ENCODE results near the gene CD274. TPM values are rescaled to one million over a fixed set of nuclear protein-coding genes. Genes with fewer than 3 reads are reported as not detected.
"Not testable (repeated sequence)": the region's sequence is repeated elsewhere in the genome, so short reads cannot be mapped to it uniquely, and the experiment has no call there.

CD274 gene
- total RNA-seq, 3 donors from 2014 or later, result 2.6 to 5.4 (median 3.4) TPM

GRCh38 chr9:5428172-5428571 lies 22.2 kb upstream of the CD274 start:
- no peaks in the 10 kb centered on the region for H3K36me3 ChIP-seq (ENCODE audit: low read depth)
- peak; percentile 81 for ATAC-seq
- no peak for DNase-seq
- TF ChIP-seq, protein P1, sequence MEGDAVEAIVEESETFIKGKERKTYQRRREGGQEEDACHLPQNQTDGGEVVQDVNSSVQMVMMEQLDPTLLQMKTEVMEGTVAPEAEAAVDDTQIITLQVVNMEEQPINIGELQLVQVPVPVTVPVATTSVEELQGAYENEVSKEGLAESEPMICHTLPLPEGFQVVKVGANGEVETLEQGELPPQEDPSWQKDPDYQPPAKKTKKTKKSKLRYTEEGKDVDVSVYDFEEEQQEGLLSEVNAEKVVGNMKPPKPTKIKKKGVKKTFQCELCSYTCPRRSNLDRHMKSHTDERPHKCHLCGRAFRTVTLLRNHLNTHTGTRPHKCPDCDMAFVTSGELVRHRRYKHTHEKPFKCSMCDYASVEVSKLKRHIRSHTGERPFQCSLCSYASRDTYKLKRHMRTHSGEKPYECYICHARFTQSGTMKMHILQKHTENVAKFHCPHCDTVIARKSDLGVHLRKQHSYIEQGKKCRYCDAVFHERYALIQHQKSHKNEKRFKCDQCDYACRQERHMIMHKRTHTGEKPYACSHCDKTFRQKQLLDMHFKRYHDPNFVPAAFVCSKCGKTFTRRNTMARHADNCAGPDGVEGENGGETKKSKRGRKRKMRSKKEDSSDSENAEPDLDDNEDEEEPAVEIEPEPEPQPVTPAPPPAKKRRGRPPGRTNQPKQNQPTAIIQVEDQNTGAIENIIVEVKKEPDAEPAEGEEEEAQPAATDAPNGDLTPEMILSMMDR (IDR thresholded peaks at IDR 0.05), result no peak
- H3K4me1 ChIP-seq (ENCODE audit: low read depth), result no peaks in the 10 kb centered on the region
- no peak overlapping the region for H3K4me3 ChIP-seq
- no peaks in the 10 kb centered on the region for H3K9me3 ChIP-seq
- intact Hi-C loops (cut with DNase I, micrococcal nuclease), result loop anchor here in 1 of 2 donors (10.0 kb wide), 1 partner anchor 243 kb away; the partner anchor contains the start of gene INSL6

GRCh38 chr9:5428794-5429528 lies 21.4 kb upstream of the CD274 start:
- Histone ChIP-seq H3K4me3 (no peak overlapping the region), H3K36me3 (ENCODE audit: low read depth) (no peaks in the 10 kb centered on the region), H3K9me3 (no peaks in the 10 kb centered on the region), H3K4me1 (ENCODE audit: low read depth) (no peaks in the 10 kb centered on the region)
- TF ChIP-seq, protein P1 (IDR thresholded peaks at IDR 0.05), result no peak
- intact Hi-C loops (cut with DNase I, micrococcal nuclease), result loop anchor here in 1 of 2 donors (10.0 kb wide), 1 partner anchor 244 kb away; the partner anchor contains the start of gene INSL6
- peak; percentile 39 for ATAC-seq
- DNase-seq, result no peak

- Histone ChIP-seq H3K36me3 (ENCODE audit: low read depth) (no peaks in the 10 kb centered on the region), H3K4me1 (ENCODE audit: low read depth) (no peaks in the 10 kb centered on the region), H3K4me3 (no peak overlapping the region), H3K9me3 (no peaks in the 10 kb centered on the region)
- DNase-seq (no peak), ATAC-seq (no peak)
- intact Hi-C loops (cut with DNase I, micrococcal nuclease), result loop anchor here in 1 of 2 donors (10.0 kb wide), 1 partner anchor 245 kb away; the partner anchor contains the start of gene INSL6
- TF ChIP-seq, protein P1 (IDR thresholded peaks at IDR 0.05), result no peak
Observed at GRCh38 chr9:5429873-5430564, 20.3 kb upstream of the CD274 start.

DNA sequence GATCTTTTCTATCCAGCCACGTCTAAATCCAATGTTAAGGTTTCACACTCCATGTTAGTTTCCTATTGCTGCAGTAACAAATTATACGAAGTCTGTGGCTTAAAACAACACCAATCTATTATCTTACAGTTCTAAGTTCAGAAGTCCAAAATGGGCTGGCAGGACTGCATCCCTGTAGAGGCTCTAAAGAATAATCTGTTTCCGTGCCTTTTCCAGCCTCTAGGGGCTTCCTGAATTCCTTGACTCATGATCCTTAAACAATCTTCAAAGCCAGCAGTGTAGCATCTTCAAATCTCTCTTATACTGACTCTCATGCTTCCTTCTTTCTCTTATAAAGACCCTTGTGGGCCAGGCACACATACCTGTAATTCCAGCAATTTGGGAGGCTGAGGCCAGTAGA lies 19.4 kb upstream of the CD274 start:
- DNase-seq, result no peak
- TF ChIP-seq, protein P1 (IDR thresholded peaks at IDR 0.05), result no peak
- no peak for ATAC-seq
- no peaks in the 10 kb centered on the region for H3K36me3 ChIP-seq (ENCODE audit: low read depth)
- H3K4me1 ChIP-seq (ENCODE audit: low read depth), result peaks cover 5% of the 10 kb centered on the region
- intact Hi-C loops (cut with DNase I, micrococcal nuclease), result no loop called here
- no peak overlapping the region for H3K4me3 ChIP-seq
- no peaks in the 10 kb centered on the region for H3K9me3 ChIP-seq

GRCh38 chr9:5432890-5433289 lies 17.5 kb upstream of the CD274 start:
- intact Hi-C loops (cut with DNase I, micrococcal nuclease); H3K4me3 ChIP-seq; ATAC-seq; H3K9me3 ChIP-seq; H3K4me1 ChIP-seq (ENCODE audit: low read depth); H3K36me3 ChIP-seq (ENCODE audit: low read depth): not testable (repeated sequence)
- DNase-seq, result peak in 1 of 3 donors; percentile 50

- H3K4me3 ChIP-seq; DNase-seq; intact Hi-C loops (cut with DNase I, micrococcal nuclease); H3K9me3 ChIP-seq; ATAC-seq; H3K36me3 ChIP-seq (ENCODE audit: low read depth): not testable (repeated sequence)
- H3K4me1 ChIP-seq (ENCODE audit: low read depth), result peaks cover 12% of the 10 kb centered on the region
Observed at GRCh38 chr9:5433328-5433727, 17.0 kb upstream of the CD274 start.

DNA sequence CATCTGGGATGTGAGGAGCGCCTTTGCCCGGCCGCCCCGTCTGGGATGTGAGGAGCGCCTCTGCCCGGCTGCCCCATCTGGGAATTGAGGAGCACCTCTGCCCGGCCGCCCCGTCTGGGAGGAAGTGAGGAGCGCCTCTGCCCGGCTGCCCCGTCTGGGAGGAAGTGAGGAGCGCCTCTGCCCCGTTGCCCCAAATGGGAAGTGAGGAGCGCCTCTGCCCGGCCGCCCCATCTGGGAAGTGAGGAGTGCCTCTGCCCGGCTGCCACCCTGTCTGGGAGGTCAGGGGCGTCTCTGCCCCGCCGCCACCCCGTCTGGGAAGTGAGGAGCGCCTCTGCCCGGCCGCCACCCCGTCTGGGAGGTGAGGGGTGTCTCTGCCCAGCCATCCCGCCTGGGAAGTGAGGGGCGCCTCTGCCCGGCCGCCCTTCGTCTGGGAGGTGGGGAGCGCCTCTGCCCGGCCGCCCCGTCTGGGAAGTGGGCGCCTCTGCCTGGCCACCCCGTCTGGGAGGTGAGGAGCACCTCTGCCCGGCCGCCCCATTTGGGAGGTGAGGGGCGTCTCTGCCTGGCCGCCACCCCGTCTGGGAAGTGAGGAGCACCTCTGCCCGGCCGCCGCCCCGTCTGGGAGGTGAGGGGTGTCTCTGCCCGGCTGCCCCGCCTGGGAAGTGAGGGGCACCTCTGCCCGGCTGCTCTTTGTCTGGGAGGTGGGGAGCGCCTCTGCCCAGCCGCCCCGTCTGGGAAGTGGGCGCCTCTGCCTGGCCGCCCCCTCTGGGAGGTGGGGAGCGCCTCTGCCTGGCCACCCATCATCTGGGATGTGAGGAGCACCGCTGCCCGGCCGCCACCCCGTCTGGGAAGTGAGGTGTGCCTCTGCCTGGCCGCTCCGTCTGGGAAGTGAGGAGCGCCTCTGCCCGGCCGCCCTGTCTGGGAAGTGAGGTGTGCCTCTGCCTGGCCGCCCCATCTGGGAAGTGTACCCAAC lies 16.2 kb upstream of the CD274 start:
- intact Hi-C loops (cut with DNase I, micrococcal nuclease), result not testable (repeated sequence)

More for the DNA sequence above, 16.2 kb upstream of the CD274 start:
- not testable (repeated sequence) for ATAC-seq; H3K9me3 ChIP-seq; H3K36me3 ChIP-seq (ENCODE audit: low read depth); H3K4me3 ChIP-seq
- DNase-seq, result peak in 1 of 3 donors; percentile 47
- H3K4me1 ChIP-seq (ENCODE audit: low read depth), result peaks cover 14% of the 10 kb centered on the region
